GOT3 (cell line): ENCODE data around the gene CDKAL1.
"Not testable (repeated sequence)": the region's sequence is repeated elsewhere in the genome, so short reads cannot be mapped to it uniquely, and the experiment has no call there.

Experiments
- DNase-seq: peaks from one replicate; lab custom pipeline; 2025; ENCODE audit warnings: mixed read lengths; lab: John Stamatoyannopoulos, UW

The CDKAL1 gene

DNA sequence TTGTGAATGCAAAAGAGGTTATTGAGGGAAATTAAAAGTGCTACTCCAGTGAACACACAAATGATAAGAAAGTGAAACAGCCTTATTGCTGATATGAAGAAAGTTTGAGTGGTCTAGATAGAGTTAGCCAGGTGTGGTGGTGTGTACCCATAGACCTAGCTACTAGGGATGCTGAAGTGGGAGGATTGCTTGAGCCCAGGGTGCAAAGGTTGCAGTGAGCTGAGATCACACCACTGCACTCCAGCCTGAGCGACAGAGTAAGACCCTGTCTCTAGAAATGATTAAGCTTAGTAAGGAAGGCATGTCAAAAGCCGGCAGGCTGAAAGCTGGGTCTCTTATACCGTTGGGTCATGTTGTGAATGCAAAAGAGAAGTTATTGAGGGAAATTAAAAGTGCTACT, 389.8 kb downstream of the CDKAL1 start:
- DNase-seq, result not testable (repeated sequence)

DNA sequence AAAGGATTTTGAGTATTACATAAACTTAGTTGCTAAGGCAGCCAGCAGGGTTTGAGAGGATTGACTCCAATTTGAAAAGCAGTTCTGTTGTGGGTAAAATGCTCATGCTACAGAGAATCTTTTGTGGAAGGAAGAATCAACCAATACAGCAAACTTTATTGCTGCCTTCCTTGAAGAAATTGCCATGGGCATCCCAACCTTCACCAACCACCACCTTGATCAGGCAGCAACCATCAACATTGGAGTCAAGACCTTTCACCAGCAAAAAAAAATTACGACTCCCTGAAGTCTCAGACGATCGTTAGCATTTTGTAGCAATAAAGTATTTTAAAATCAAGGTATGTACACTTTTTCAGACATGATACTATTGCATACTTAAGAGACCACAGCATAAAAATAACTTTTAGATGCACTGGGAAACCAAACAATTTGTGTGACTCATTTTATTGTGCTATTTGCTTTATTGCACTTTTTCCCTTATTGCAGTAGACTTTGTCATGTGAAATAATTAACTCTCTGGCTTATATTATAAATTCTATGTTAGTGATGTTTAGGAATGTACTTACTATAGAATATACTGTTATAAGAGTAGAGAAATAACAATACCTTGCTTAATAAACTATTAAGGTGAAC, 390.8 kb downstream of the CDKAL1 start:
- no peak for DNase-seq

DNA sequence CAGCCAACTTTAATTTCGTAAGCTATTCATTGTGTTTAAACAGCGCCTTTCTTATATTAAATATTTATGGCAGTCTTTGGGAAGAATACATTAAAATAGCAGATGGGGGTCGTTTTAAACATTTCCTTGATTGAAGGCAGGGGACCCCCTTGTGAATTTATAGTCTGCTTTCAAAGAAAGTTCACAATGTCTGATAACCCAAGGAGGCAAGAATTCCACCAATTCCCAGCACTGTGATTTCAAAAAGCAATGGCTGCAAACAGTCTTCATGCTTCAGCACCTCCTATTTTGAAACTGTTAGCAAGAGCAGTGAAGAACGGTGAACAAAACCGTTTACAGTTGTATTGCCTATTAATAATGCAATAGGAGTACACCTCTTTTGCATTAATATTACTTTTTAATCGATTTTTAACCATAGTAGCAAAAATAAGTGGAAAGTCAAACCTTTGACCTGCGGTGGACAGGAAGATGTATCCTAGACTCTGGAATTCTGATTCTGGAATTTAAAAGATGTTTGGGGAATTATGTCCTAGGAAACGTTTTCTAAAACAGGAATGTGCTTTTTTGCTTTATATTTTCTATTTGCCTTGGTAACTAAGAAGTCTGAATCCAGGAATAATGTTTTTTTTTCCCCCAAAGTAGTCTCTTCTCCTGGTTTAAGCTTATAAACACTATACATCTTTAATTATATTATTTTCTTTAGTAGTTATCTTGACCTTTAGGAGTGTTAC, 393.0 kb downstream of the CDKAL1 start:
- no peak for DNase-seq

DNA sequence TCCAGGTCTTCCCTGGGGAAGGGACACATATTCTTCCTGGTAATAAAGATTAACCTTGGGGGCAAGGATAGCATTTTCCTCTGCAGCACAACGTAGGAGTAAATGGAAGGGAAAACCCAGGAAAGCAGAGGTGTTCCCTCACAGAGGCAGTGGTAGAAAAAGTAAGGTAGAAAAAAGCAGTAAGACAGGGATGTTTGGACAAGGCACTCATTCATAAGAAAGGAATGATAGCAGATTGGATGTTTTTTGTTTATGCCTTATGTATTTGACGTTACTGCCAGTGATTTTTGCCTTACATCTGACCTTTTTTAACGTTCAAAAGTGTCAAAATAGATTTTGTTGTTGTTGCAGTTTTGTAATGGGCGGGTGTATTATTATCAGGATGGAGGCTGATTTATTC, 395.0 kb downstream of the CDKAL1 start:
- no peak for DNase-seq

DNA sequence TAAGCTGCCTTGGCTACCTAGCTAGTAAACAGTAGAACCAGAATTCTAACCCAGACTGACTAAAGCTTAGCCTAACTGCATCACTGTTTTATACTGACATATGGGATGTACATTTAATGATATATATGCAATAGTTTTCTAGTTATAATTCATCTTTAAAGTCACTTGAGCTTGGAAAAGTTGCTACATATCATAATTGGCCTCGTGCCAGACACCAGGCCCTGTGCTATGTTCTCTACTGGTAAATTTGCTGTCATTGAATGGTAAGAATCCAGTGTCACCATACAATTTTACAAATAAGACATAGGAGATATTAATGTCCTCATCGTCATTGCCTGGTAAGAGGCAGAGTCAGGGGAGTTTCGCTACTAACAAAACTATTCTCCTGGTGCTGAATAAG, 396.8 kb downstream of the CDKAL1 start:
- DNase-seq, result no peak

DNA sequence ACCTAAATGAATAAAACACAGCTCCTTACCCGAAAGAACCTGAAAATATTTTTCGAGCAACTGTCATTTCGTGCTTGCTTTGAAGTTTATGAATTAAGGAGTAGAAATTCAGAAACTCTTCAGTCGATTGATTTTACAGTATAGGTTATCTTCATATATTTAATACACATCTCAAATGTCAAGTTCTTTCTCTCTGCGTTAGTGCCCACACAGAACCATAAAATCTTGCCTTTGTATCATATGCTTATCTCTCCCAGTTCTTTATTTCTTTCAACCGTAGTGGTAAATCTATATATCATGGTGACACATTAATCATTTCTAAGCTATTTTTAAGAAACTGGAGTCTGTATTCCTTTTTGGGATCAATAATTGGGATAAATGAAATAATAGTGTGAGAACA, 397.5 kb downstream of the CDKAL1 start:
- DNase-seq, result no peak

DNA sequence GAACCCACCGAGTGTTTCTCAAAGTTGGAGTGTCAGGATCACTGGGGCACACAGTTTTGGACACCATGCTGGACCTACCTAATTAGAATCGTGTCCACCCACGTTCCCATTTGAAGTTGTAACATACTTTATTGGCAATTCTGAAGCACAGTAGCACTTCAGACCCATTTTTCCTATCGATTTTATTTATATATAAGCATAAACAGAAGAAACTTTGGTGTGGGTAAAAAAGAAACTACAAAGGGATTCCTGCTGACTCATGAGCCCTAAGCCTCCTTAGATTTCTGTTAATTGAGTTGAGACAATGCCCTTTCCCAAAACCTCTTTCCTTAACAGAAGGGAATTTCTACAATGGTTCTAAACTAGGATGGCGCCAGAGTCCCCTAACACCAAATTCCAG, 398.0 kb downstream of the CDKAL1 start:
- DNase-seq, result no peak

DNA sequence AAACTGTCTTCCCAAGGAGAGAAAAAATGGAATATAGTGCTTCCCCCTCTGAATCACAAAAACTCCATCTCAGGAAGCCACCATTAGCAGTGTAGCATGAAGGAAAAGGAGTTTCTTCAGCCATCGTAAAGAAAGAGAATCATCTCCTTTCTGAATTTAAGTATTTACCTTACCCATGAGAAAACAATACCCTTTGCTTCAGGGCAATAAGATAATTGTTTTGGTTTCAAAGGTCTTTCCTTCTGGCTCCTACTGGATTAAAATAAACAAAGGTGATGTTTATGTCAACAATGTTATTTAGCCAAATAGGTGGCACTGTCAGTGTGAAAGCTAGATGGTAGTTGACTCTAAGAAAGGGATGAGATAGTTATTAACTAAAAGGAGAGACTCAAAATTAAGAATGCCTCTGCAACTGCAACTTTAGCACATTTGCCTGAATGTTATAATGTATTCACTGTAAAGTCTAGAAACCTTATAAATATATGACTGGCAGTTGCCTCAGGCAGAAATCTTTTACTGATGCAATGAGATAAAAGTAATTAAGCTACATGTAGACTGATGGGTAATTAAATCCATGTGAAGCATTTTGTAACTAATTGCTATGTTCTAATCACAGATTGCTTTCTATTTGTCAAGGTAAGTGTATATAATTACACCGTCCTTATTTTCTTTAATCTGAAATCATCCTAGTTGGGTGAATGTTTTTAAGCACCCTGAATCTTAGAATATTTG, 399.0 kb downstream of the CDKAL1 start:
- no peak for DNase-seq

DNA sequence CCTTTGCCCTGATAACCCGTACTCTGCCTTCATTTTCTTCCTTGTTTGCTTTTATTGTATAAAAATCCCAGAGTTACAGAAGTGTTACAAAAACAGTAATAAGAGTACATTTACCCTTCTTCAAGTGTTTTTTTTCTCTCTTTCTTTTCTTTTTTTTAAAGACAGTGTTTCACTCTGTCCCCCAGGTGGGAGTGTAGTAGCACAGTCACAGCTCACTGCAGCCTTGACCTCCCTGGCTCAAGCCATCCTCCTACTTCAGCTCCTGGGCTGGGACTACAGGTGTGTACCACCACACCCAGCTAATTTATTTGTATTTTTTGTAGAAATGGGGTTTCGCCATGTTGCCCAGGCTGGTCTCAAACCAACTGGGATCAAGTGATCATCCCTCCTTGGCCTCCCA, 402.7 kb downstream of the CDKAL1 start:
- DNase-seq, result no peak

DNA sequence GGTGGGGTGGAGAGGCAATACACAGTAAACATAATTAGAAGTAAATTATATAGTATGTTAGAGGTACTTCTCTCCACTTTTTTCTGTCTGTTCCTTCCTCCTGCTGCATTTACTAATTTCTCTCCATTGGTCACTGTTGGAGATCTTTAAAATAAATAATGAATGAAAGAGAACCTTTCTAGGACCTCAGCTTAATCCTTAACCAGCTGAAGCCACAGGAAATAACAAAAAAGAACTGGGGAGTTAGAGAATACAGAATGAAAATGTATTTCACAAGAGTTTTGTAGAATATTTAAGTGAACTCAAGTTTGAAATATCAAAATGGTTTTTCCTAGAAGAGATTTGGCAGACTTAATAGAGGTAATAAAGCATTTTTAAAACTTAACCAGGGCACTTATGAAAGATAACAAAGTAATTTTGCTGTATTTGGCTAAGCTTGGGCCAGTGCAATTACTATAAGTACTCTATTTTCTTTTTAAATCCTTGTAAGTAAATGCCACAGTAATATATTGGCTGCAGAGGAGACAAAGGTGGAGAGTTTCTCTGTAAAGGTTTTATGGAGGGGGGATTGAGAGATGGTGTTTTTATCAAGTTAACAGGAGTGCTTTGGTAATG, 405.0 kb downstream of the CDKAL1 start:
- DNase-seq, result no peak

DNA sequence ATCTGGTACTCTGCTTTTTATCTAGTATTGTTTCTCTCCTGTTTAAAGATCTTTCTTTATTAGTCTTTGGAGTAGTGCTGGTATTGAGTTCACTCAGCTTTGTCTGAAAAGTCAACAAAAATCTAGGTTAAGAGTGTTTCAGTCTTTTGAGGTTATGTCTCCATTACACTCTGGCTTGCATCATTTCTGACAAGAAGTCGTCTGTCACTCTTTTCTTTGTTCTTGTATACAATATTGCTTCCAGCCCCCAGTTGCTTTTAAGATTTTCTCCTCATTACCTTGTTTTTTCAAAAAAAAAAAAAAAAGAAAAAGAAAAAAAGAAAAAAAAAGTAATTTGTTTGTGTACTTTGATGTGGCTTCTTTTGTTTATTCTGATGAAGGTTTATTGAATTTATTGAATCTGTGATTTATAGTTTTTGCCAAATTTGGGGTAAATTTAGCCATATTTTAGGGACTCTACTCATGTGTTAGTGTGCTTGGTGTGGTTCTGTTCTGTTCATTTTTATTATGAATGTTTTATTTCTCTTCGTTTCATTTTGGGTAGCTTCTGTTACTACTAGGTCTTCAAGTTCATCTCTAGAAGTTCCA, 408.9 kb downstream of the CDKAL1 start:
- no peak for DNase-seq

DNA sequence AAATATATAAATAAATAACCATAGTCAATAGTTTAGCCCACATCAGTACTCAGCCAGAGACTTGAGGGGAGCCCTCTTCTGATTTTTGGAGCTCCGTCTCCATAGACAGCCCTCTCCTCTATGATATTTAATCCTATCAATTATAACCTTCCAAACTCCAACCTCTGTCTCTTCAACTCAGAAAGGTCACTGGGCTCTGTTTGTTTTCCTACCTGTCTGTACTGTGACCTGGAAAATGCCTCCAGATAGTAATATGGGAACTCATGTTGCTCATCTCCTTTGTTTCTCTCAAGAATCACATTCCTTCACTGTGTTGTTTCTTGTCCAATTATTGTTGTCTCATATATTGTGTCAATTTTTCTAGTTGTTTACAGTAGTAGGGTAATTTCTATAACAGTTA, 409.7 kb downstream of the CDKAL1 start:
- no peak for DNase-seq

DNA sequence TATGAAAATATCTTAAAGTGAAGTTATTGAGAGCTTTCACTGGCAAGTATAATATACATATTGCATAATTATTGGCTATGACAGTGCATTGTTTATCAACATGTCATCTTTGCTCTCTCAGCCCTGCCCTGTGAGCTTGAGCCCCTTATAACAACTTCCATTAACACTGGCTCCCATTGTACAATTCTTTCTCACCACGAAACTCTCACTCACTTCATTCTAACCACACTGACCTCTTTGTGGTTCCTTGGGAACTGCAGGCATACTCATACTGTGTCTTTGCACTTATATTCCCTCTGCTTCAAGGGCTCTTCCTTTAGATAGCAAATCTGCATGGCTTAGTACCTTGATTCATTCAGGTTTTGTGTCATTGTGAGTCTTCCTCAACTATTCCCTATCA, 411.8 kb downstream of the CDKAL1 start:
- no peak for DNase-seq

DNA sequence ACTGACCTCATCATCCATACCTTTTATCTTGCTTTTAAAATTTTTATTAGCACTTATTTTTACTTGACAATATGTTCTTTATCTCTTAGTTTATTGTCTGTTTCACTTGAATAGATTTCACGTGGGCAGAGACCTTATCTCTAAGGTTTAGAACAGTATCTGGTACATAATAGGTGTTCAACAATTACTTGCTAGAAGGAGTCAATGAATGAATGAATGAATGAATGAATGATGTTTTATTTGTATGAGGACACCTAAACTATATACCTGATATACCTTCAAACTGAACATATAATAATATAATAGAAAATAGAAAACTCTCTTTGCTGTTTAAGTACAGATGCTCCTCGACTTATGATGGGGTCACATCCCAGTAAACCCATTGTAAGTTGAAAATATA, 412.6 kb downstream of the CDKAL1 start:
- DNase-seq, result no peak

DNA sequence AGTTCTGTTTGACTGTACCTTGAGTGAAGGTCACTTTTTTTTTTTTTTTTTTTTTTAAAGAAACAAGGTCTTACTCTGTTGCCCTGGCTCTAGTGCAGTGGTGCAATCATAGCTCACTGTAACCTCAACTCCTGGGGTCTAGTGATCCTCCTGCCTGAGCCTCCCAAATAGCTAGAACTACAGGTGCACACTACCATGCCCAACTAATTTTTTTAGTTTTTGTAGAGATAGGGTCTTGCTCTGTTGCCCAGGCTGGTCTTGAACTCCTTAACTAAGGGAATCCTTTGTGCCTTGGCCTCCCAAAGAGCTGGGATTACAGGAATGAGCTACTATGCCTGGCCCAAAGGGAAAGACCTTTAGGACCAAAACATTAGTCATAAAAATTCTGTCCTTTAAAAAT, 413.7 kb downstream of the CDKAL1 start:
- no peak for DNase-seq

DNA sequence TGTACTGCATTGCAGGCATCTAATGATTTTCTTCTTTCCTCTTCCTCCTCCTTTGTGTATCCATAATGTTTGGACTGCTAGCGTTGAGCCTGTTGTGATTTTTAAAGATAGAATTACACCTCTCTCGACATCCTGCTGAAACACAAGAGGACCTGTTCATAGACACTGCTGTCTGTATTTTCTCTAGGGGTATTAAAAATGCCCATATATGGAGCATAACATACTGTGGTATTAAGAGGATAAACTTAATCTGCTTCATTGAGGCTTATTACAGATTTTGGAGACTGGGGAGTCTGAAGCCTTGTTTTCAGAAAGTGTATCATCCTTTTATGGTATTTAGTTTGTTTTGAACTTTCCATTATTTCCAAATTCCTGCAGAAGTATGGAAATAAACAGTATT, 414.3 kb downstream of the CDKAL1 start:
- DNase-seq, result no peak

DNA sequence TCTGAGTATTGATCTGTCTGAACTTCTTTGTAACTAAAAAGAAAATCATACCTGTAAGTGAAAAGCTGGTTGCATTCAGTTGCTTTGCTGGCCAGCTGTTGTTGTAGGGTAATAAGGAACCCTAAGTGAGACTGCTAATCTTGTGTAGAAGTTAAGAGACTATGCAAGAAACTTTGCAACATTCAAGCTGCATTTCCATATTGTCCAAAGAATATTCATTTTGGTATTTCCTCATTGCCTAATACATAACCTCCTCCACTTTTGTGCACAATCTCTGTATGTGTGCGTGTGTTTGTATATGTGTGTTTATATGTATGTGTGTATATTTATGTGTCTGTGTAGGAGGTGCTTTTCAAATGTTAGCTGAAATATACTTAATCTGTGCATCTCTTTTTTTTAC, 414.9 kb downstream of the CDKAL1 start:
- DNase-seq, result no peak

DNA sequence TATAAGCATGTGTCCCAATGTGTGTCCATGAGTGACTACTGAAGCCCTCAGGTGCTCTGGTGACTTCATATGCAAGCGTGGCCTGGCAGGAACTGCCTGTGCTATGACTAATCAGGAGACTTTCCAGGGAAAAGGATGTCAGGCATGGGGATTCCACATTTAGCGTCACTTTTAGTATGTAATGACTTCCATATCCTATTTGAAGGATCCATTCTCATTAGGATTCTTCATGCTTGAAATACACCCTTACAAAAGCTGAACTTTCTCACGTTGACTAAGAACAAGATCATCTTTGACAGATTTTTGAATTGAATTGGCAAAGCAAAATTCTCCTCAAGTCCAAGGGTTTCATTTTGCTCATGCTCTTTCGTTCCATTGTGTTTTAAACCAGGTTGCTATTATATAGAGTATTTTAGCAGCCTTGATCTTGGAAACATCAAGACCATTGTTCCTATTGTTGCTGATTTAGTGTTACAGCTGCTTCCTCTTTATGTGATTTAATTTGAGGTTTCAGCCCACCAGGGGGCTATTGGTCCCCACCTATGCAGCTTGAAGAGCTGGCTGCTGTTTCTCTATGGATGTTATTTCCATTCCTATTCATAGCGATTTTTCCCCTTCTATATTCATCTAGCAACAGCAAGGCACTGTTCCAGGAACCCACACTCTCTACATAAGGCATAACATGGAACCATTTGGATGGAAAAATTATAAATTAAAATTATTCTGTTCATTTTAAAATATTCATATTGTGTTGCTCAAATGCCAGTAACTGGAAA, 418.6 kb downstream of the CDKAL1 start:
- DNase-seq, result no peak

DNA sequence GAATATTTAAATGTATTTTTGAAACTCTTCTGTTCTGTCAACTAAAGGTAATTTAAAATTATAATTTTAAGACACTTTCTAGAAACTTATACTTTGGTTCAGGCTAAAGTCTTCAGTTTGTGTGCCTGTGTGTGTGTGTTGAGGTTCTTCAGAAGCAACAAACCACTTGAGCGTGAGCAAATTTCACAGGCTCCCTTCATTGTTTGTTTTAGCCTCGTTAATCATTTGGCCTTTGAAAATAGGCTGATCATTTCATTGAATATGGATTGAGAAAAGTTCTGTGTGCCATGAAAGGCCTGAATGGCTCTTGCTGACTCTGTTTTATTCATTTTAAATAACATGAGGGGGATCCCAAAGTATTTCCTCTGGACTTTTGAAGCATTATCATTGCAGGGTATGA, 420.1 kb downstream of the CDKAL1 start:
- no peak for DNase-seq

DNA sequence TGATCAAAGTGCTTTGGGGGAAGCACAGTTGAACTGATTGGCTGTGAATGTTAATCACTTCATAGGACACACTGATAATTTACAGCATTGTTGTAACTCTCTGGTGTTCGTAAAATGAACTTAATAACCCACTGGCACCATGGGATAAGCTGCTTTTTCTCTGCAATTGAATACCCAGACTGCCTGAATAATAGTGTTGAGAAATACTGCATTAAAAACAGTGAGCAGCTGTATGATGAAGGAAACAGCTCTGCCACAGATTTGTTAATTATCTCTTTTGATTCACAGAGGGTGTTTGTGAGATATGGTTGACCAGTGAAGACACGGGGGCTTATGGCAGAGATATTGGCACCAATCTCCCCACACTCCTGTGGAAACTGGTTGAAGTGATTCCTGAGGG, 420.9 kb downstream of the CDKAL1 start:
- no peak for DNase-seq

DNA sequence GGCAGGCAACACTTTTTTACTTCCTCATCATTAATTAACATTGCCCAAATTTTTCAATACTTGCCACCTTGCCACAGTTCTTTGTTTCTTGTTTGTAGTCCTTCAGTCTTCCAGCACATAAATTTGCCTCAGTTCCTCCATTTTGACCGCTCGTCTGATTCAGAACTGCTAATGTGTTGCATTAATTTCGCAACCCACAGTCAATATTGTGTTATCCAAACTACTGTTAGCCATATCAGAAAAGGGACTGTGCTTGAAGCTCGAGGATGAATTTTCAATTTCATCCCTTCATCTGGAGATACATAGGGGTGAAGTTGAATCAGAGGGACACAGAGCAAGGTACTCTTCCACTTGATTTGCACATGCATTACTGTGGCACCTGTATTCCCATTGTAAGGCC, 421.5 kb downstream of the CDKAL1 start:
- DNase-seq, result no peak

DNA sequence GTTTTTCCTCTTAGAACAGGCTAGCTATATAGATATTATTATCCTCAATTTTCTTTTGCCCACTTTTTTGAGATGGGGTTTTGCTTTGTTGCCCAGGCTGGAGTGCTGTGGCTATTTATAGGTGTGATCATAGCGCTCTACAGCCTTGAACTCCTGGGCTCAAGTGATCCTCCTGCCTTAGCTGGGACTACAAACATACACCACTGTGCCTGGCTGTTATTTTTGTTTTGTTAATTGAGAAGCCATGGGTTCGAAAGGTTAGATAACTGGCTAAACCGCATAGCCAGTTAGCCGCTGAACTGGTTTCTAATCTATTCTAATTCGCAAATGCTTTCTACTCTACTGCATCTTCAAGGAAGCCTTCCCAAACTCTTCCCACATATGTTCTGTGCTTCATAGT, 425.8 kb downstream of the CDKAL1 start:
- no peak for DNase-seq
